Stomach (tissue), 9 donors: Measurements from ENCODE around the gene SBF2. TPM values are rescaled to one million over a fixed set of nuclear protein-coding genes. Genes with fewer than 3 reads are reported as not detected.

Experiments
- DNase-seq, 2 donors: peaks; one replicate each; pipeline versions ENCODE4 v3.0.0 to v3.0.0-alpha.2; 2013 to 2019
- H3K27ac ChIP-seq, 5 donors: fragments of 200-600 bp in 4 of 5; sonication (generic) in 4 of 5; one replicate each; pipeline ENCODE4 v1.5.1; 2013 to 2019; ENCODE audit warnings: mild to moderate bottlenecking in 1 of 5, moderate library complexity in 1 of 5
- H3K27me3 ChIP-seq, 3 donors: fragments of 200-600 bp; sonication (generic); one replicate each; pipeline ENCODE4 v1.5.1; 2017 to 2019; ENCODE audit warnings: mixed run types in 1 of 3
- H3K36me3 ChIP-seq, 4 donors: fragments of 200-600 bp; sonication (generic); 1 replicate in 3 of 4; 2 replicates in 1 of 4; pipeline ENCODE4 v1.5.1; 2016 to 2019
- H3K4me1 ChIP-seq, 4 donors: fragments of 200-600 bp; sonication (generic); one replicate each; pipeline ENCODE4 v1.5.1; 2016 to 2019
- H3K4me3 ChIP-seq, 4 donors: fragments of 200-600 bp; sonication (generic) in 3 of 4; one replicate each; pipeline ENCODE4 v1.5.1; 2016 to 2019; ENCODE audit warnings: mild to moderate bottlenecking in 1 of 4
- H3K9me3 ChIP-seq, 4 donors: fragments of 200-600 bp; sonication (generic); one replicate each; pipeline ENCODE4 v1.5.1; 2016 to 2019
- CTCF ChIP-seq, 7 experiments: fragments of 450-650 bp in 4 of 7; fragments of 200-600 bp in 3 of 7; sonication (generic) in 3 of 7; IDR thresholded peaks; one replicate each; pipeline ENCODE4 v1.5.1; 2016 to 2019; ENCODE audit warnings: antibody characterized with exemption in 7 of 7, control low read depth in 2 of 7, mild to moderate bottlenecking in 1 of 7
- EP300 ChIP-seq: sonication (generic); formaldehyde crosslinking; IDR thresholded peaks from one replicate; pipeline ENCODE4 v1.6.1; 2017; ENCODE audit warnings: antibody characterized with exemption
- POLR2A ChIP-seq, 4 donors: fragments of 450-650 bp; IDR thresholded peaks; one replicate each; pipeline ENCODE4 v1.6.1; 2016; ENCODE audit warnings: antibody characterized with exemption in 4 of 4, control low read depth in 2 of 4, mild to moderate bottlenecking in 1 of 4, moderate library complexity in 1 of 4
- POLR2AphosphoS5 ChIP-seq, 3 donors: sonication (generic); formaldehyde crosslinking; IDR thresholded peaks; one replicate each; pipeline ENCODE4 v1.6.1; 2016; ENCODE audit warnings: antibody characterized with exemption in 3 of 3
- WGBS, 5 donors: extraction: QIAGEN DNeasy Blood & Tissue Kit in 3 of 5; methylation state at CpG; one replicate each; pipeline versions ENCODE4 v1.1.5 to v1.1.7; 2013 to 2018; 5-methylcytosine and 5-hydroxymethylcytosine counted together
- intact Hi-C: fragments of 100-400 bp; cut with DNase I; formaldehyde crosslinking; loops from one replicate; pipeline ENCODE4 v1.15.1; 2023; ENCODE audit warnings: low total_unique reads
- polyA plus RNA-seq, 3 donors: library from polyadenylated mRNA; stranded (reverse); fragments of 200-250 nt; gene quantifications; one replicate each; pipeline ENCODE4 v1.2.3, GENCODE V29; 2013
- total RNA-seq, 5 donors: library from RNA; depleted of rRNA; stranded (reverse); fragments of >200 nt; gene quantifications; one replicate each; pipeline versions ENCODE4 v1.1.0 to v1.2.3, GENCODE V29; 2014 to 2016
- donor health status: healthy with polysubstance abuse.
- donor health status: Bipolar disorder and iron deficiency.
- donor health status: healthy.

SBF2 gene
- total and polyA plus RNA-seq, 8 donors = 8.6 to 260 (median 37.2) TPM

DNA sequence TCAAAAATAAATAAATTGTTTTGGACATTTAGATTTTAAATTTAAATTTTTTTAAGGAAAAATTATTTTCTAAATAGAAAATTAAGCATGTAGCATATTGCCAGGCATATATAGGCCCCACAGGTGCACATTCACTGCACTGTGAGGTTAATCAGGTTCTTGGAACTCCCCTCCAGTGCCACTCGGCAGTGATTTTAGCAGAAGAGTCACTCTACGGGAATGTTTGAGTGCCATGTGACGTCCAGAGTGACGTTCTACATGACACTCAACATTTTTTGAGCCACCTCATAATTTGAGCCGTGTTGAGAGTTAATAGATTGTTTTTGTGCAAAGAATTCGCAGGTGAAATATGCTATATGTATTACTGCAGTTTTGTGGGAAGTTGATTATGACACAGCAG, 552.8 kb downstream of the SBF2 start:
- DNase-seq = no peak
- Histone ChIP-seq H3K4me1 (peaks cover 0 to 7% (median 0%) of the 10 kb centered on the region in 4 donors), H3K27me3 (no peaks in the 10 kb centered on the region), H3K27ac (no peak overlapping the region), H3K9me3 (no peaks in the 10 kb centered on the region), H3K36me3 (peaks cover 20 to 75% (median 68%) of the 10 kb centered on the region in 4 donors), H3K4me3 (no peak overlapping the region)
- TF ChIP-seq CTCF (IDR thresholded peaks at IDR 0.05) (no peak), POLR2AphosphoS5 (IDR thresholded peaks at IDR 0.05) (no peak), POLR2A (IDR thresholded peaks at IDR 0.05) (no peak), EP300 (no peak)
- intact Hi-C loops = loop anchor here (10.0 kb wide), 1 partner anchor 116 kb away; no protein-coding TSS in a partner anchor
- WGBS, 5 donors = 91 to 94% (median 93%) methylated on average over 6 of the region's 6 CpGs

DNA sequence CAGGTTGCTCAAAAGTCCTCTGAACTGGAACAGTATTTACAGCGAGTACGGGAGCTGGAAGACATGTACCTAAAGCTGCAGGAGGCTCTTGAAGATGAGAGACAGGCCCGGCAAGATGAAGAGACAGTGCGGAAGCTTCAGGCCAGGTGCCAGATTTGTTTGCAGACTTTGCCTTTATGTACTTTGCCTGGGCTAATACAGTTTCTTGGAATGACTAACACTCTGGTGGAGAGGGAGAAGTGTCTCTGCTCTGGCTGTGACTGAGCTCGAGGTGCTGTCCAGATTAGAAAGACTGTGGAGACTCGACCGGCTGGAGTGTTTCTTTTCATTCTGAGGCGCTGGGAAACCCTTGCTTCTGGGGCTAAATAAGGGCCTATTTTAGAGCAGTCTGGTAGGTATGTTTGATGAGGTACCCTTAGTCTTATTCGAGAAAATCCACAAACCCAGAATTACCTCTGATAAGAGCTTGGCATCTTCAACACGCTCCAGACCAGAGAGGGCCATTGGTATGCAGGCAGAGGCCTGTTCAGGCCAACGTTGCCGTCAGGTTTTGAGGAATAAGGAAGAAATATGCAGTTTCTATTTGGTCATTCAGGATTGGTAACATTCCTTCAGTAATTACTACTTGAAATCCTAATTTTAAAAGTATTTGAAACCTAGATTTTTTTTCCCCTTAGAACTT, 553.7 kb downstream of the SBF2 start:
- Histone ChIP-seq H3K9me3 (peaks cover 0 to 4% (median 0%) of the 10 kb centered on the region in 4 donors), H3K36me3 (peaks cover 20 to 72% (median 66%) of the 10 kb centered on the region in 4 donors), H3K4me1 (peaks cover 0 to 7% (median 0%) of the 10 kb centered on the region in 4 donors), H3K27ac (no peak overlapping the region), H3K4me3 (no peak overlapping the region), H3K27me3 (no peaks in the 10 kb centered on the region)
- intact Hi-C loops = loop anchor here (10.0 kb wide), 1 partner anchor 116 kb away; no protein-coding TSS in a partner anchor
- WGBS, 5 donors = 67 to 83% (median 80%) methylated on average over 12 of the region's 12 CpGs
- TF ChIP-seq EP300 (no peak), POLR2AphosphoS5 (IDR thresholded peaks at IDR 0.05) (no peak), CTCF (IDR thresholded peaks at IDR 0.05) (no peak), POLR2A (IDR thresholded peaks at IDR 0.05) (no peak)
- DNase-seq = no peak

- Histone ChIP-seq H3K36me3 (peaks cover 20 to 73% (median 65%) of the 10 kb centered on the region in 4 donors), H3K27ac (peak overlapping the region in 2 of 5 donors; percentile 24 to 31), H3K27me3 (no peaks in the 10 kb centered on the region), H3K4me3 (no peak overlapping the region), H3K4me1 (no peaks in the 10 kb centered on the region), H3K9me3 (peaks cover 0 to 6% (median 0%) of the 10 kb centered on the region in 4 donors)
- DNase-seq = peak in 1 of 2 donors; percentile 25
- intact Hi-C loops = no loop called here
- WGBS, 5 donors = 83 to 93% (median 91%) methylated on average over 4 of the region's 4 CpGs
- TF ChIP-seq CTCF (IDR thresholded peaks at IDR 0.05) (no peak), EP300 (no peak), POLR2A (IDR thresholded peaks at IDR 0.05) (no peak), POLR2AphosphoS5 (IDR thresholded peaks at IDR 0.05) (no peak)
Measured at GRCh38 chr11:9739123-9739900, 554.7 kb downstream of the SBF2 start.

DNA sequence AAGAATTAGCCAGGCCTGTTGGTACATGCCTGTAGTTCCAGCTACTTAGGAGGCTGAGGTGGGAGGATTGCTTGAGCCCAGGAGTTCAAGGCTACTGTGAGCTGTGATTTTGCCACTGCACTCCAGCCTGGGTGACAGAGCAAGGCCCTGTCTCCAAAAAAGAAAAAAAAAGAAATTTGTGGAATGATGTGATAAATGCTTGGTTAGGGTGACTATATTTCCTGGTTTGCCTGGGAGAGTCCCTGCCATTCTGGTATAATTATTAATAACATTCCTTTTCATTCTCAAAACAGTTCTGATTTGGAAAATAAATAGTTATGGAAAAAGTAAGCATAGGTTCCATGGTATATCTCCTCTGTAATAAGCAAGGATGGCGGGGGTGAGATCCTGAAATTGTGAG, 555.3 kb downstream of the SBF2 start:
- TF ChIP-seq POLR2AphosphoS5 (IDR thresholded peaks at IDR 0.05) (no peak), POLR2A (IDR thresholded peaks at IDR 0.05) (no peak), EP300 (no peak), CTCF (IDR thresholded peaks at IDR 0.05) (no peak)
- H3K9me3 ChIP-seq = peaks cover 0 to 6% (median 0%) of the 10 kb centered on the region in 4 donors
- intact Hi-C loops = no loop called here
- WGBS, 5 donors = 84 to 100% (median 96%) methylated on average over 1 of the region's 1 CpG
- no peaks in the 10 kb centered on the region for H3K27me3 ChIP-seq
- H3K36me3 ChIP-seq = peaks cover 20 to 79% (median 71%) of the 10 kb centered on the region in 4 donors
- no peak for DNase-seq
- H3K4me1 ChIP-seq = no peaks in the 10 kb centered on the region
- no peak overlapping the region for H3K4me3 ChIP-seq
- H3K27ac ChIP-seq = peak overlapping the region in 2 of 5 donors; percentile 24 to 31
